SK-N-SH (cell line): Measurements from ENCODE around the gene ESF1.

Experiments
- FOXJ3 ChIP-seq: sonication (generic); formaldehyde crosslinking; IDR thresholded peaks from 2 replicates; pipeline ENCODE4 v1.5.1; 2020; ENCODE audit warnings: mild to moderate bottlenecking, missing genetic modification reagents
- MEF2A ChIP-seq: IDR thresholded peaks from 2 replicates; pipeline ENCODE4 v1.4.0; 2012; ENCODE audit warnings: low read depth, borderline replicate concordance
- POLR2AphosphoS5 ChIP-seq: IDR thresholded peaks from 2 replicates; pipeline ENCODE4 v1.6.1; 2012; ENCODE audit warnings: low read depth, low read length
- RAD21 ChIP-seq: IDR thresholded peaks from 2 replicates; pipeline ENCODE4 v1.6.1; 2012; ENCODE audit warnings: mild to moderate bottlenecking, low read length
- SIN3A ChIP-seq: IDR thresholded peaks from 2 replicates; pipeline ENCODE4 v1.6.1; 2012; ENCODE audit warnings: low read depth, mild to moderate bottlenecking, low read length, moderate library complexity, borderline replicate concordance
- TAF1 ChIP-seq: IDR thresholded peaks from 2 replicates; pipeline ENCODE4 v1.6.1; 2012; ENCODE audit warnings: low read depth, mild to moderate bottlenecking, low read length, moderate library complexity, borderline replicate concordance
- TEAD4 ChIP-seq: IDR thresholded peaks from 2 replicates; pipeline ENCODE4 v1.4.0; 2012; ENCODE audit warnings: mild to moderate bottlenecking, borderline replicate concordance; ENCODE audit not compliant: insufficient read depth
- TF ChIP-seq, protein P1 (sequence below): fragments of 200-600 bp; sonication (generic); IDR thresholded peaks from 2 replicates; pipeline ENCODE4 v1.6.1; 2017; ENCODE audit warnings: antibody characterized with exemption, mild to moderate bottlenecking, moderate library complexity
- TF ChIP-seq, protein P2 (sequence below): IDR thresholded peaks from 2 replicates; pipeline ENCODE4; 2012

DNA sequence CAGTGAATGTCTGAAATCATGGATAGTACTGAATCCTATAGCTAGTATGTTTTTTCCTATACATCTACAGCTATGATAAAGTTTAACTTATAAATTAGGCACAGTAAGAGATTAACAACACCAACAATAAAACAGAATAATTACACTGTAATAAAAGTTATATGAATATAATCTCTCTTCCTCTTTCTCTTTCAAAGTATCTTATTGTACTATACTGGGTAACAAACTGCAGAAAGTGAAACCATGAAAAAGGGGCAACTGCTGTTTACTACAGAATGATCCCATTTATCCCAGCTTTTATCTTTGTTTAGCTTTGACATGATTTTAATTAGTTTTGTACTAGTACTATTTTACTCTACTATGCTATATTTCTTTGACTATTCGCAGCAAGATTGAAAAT lies 25.8 kb downstream of the ESF1 start:
- TF ChIP-seq, protein P1, sequence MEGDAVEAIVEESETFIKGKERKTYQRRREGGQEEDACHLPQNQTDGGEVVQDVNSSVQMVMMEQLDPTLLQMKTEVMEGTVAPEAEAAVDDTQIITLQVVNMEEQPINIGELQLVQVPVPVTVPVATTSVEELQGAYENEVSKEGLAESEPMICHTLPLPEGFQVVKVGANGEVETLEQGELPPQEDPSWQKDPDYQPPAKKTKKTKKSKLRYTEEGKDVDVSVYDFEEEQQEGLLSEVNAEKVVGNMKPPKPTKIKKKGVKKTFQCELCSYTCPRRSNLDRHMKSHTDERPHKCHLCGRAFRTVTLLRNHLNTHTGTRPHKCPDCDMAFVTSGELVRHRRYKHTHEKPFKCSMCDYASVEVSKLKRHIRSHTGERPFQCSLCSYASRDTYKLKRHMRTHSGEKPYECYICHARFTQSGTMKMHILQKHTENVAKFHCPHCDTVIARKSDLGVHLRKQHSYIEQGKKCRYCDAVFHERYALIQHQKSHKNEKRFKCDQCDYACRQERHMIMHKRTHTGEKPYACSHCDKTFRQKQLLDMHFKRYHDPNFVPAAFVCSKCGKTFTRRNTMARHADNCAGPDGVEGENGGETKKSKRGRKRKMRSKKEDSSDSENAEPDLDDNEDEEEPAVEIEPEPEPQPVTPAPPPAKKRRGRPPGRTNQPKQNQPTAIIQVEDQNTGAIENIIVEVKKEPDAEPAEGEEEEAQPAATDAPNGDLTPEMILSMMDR = no peak
- TF ChIP-seq TAF1 (no peak), TEAD4 (no peak), MEF2A (no peak), POLR2AphosphoS5 (no peak), SIN3A (no peak), FOXJ3 (CRISPR knock-in tag) (no peak), RAD21 (no peak)
- TF ChIP-seq, protein P2, sequence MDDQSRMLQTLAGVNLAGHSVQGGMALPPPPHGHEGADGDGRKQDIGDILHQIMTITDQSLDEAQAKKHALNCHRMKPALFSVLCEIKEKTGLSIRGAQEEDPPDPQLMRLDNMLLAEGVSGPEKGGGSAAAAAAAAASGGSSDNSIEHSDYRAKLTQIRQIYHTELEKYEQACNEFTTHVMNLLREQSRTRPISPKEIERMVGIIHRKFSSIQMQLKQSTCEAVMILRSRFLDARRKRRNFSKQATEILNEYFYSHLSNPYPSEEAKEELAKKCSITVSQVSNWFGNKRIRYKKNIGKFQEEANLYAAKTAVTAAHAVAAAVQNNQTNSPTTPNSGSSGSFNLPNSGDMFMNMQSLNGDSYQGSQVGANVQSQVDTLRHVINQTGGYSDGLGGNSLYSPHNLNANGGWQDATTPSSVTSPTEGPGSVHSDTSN = no peak
